Retinal pigment epithelial cell (primary cell): ENCODE data around the gene PLEKHA4.

Experiments
- DNase-seq: peaks from one replicate; pipeline ENCODE4 v3.0.0-alpha.2; 2010; ENCODE audit warnings: low read depth
- H3K4me3 ChIP-seq: 2 replicates; pipeline ENCODE4 v1.5.1; 2011; ENCODE audit warnings: mild to moderate bottlenecking, low read length, control low read depth, moderate library complexity
- CTCF ChIP-seq: conservative IDR thresholded peaks from 2 replicates; pipeline ENCODE4 v1.5.1; 2011; ENCODE audit warnings: low read depth, low read length, control low read depth, inconsistent platforms

The PLEKHA4 gene

GRCh38 chr19:48830965-48831364 is 37.5 kb downstream of the PLEKHA4 start:
- no peak for TF ChIP-seq CTCF
- no peak overlapping the region for H3K4me3 ChIP-seq
- DNase-seq, result no peak

GRCh38 chr19:48830088-48830487 is 38.3 kb downstream of the PLEKHA4 start:
- TF ChIP-seq CTCF, result no peak
- no peak for DNase-seq
- no peak overlapping the region for H3K4me3 ChIP-seq

- peak; percentile 31 for TF ChIP-seq CTCF
- H3K4me3 ChIP-seq, result no peak overlapping the region
- no peak for DNase-seq
Measured at GRCh38 chr19:48826606-48827020, 41.8 kb downstream of the PLEKHA4 start.

- no peak overlapping the region for H3K4me3 ChIP-seq
- no peak for TF ChIP-seq CTCF
- no peak for DNase-seq
Measured at GRCh38 chr19:48822514-48822913, 45.9 kb downstream of the PLEKHA4 start.

- no peak overlapping the region for H3K4me3 ChIP-seq
- no peak for TF ChIP-seq CTCF
- no peak for DNase-seq
Measured at GRCh38 chr19:48821633-48822032, 46.8 kb downstream of the PLEKHA4 start.

GRCh38 chr19:48819366-48819816 is 49.0 kb downstream of the PLEKHA4 start:
- no peak for DNase-seq
- TF ChIP-seq CTCF, result no peak
- H3K4me3 ChIP-seq, result no peak overlapping the region

GRCh38 chr19:48818234-48818820 is 50.1 kb downstream of the PLEKHA4 start:
- no peak for TF ChIP-seq CTCF
- H3K4me3 ChIP-seq, result no peak overlapping the region
- no peak for DNase-seq
